SKM-1 treated with dmso at 0.1 percent for 144 hours (cell line): ENCODE data around the gene SLC25A18.

Source experiments
- DNase-seq: peaks from one replicate; lab custom pipeline; 2025; ENCODE audit not compliant: unreplicated experiment; lab: John Stamatoyannopoulos, UW

SLC25A18 gene

DNA sequence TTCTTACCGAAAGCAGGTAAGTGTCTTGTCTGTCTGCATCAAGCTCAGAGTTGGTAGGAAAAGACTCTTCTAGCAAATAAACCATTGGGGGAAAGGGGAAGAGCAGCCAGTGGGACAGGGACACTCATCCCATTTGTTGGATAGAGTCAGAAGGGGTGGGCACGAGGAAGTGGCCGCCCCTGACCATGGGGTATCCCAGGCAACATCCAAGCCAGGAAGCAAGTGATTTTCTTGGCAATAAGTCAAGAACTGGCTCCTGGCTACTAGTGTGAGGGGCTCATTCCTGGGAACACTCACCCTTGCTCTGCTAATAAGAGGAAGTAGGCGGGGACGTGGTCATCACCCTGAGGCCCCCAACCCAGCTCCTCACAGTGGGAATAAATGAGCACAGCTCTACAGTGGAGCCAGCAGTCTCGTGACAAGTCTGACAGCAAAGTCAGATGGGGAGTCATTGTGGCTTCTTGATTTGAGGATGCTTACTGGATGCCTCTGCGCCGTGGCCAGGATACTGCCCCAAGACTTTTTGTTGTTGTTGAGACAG lies 6.7 kb downstream of the SLC25A18 start:
- no peak for DNase-seq

DNA sequence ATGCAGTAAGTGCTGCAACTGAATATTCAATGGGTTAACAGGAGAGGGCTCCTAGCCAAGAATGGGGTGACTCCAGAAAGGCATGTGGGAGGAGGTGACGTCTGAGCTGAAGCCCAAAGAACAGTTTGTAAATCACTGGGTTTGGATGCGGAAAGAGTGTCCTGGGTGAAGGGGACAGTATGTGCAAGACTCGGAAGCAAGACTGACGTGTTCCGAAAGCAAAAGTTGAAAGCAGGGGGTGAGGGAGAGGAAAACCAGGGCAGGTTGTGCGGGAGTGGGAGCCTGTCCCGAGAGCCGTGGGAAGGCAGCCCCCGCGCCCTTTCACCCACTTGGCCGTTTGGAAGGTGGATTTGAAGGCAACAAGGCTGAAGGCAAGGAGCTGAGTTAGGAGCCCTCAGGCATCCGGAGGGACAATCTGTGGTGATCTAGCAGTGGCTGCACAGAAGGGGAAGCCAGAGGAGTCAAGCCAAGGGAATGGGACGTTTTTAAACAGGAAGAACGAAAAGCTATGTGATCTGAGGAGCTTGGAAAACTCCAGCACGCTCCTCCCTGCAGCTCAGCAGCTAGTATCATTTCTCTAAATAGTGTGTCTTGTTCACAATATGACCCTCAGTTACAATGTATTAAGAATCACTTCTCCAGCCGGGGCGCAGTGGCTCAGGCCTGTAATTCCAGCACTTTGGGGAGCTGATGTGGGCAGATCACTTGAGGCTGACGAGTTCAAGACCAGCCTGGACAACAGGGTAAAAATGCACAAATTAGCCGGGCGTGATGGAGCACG lies 7.7 kb downstream of the SLC25A18 start:
- DNase-seq, result no peak

- DNase-seq, result no peak
Observed at GRCh38 chr22:17575151-17575550, 11.9 kb downstream of the SLC25A18 start.

DNA sequence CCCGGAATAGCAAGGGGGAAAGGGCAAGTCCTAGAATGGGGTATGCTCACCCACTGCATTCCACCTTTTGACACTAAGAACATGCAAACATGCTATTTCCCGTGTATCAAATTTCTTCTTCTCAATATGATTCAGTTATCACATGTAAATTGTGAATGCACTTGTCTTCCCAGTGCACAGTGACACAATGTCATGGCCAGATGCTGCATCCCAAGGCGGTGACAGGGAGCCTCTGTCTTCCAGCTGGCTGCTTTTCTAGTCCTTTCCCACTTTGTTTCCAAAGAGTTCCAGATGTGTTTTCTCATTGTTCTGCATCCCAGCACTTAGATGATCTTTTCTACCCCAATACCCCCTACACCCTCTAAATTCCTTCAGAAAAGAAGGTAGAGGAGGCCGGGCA lies 12.4 kb downstream of the SLC25A18 start:
- DNase-seq, result no peak

DNA sequence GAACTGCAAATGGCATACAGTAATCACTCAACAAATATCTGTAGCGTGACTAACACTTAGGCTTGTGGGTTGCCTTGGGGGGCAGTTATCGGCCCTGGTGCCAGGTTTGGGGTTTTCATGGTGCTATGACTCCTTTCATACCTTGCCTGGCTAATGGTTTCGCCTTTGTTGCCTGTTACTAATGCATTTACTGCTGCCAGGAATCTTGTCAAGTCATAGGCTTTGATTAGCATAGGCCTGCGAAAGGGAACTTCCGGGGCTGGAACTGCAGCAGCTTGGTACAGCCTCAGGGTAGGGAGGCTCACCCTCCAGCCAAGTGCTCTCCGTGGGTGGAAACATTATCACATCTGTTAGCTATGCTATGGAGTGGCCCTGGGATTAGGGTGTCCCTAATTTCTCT lies 13.2 kb downstream of the SLC25A18 start:
- no peak for DNase-seq

DNA sequence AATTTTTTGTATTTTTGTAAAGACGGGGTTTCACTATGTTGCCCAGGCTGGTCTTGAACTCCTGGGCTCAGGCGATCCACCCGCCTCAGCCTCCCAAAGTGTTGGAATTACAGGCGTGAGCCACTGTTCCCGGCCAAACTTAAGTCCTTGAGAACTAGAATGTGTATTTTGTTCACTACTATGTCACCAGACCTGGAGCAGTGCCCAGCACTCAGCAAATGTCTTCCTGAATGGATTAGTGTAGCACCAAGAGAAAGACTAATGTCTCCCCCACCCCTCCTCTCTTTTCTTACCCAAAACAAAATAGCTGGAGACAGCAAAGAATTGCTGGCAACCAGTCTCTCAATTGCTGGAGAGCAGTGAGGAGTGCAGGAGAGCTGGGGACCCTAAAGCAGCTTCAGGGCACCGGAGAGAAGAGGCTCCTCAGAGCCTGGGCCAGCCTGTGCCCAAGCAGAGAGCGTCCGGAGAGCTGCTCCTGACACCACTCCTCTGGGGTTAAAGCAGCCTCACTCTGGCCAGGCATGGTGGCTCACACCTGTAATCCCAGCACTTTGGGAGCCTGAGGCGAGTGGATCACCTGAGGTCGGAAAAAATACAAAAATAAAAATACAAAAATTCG lies 14.9 kb downstream of the SLC25A18 start:
- no peak for DNase-seq

GRCh38 chr22:17579535-17579981 lies 16.3 kb downstream of the SLC25A18 start:
- DNase-seq, result no peak

DNA sequence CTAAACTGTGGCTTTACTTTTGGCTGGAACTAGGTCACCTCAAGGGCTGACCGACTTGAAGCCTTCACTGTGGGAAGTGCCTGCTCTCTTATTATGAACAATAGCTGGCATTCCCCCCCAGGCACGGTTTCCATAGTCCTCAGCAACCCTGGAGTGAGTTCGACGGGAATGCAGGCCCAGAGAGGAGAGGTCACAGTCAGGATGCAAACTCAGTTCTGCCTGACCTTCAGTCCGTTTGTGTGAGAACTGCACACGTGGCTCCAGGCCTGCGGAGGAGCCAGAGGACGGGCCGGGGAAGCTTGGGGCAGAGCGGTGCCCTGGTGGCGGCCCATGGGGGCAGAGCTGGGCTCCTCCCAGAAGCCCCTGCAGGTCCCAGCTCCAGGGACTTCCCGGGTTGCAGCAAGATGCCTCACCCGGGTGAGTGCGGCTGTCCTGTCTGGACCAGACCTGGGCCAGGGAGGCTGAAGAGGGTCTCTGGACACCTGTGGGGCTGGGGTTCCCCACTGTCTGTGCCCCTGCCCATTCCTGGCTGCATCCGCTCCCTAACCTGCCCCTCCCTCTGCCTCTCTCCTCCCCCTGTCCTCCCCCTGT lies 17.2 kb downstream of the SLC25A18 start:
- no peak for DNase-seq

DNA sequence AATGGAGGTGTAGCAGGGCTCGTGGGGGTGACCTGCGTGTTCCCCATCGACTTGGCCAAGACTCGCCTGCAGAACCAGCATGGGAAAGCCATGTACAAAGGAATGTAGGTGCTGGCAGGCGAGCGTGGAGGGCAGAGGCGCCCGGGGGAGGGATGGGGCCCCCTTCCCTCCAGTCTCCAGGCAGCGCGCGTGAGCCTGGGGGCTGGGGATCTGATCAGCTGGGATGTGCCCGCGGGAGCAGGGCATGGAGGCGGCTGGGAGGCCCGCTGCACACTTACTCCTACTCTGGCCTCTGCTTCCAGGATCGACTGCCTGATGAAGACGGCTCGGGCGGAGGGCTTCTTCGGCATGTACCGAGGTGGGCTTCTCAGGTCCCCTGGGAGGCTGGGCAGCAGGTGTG lies 17.8 kb downstream of the SLC25A18 start:
- no peak for DNase-seq

GRCh38 chr22:17581631-17582030 lies 18.3 kb downstream of the SLC25A18 start:
- DNase-seq, result no peak

- no peak for DNase-seq
Observed at GRCh38 chr22:17583151-17583550, 19.9 kb downstream of the SLC25A18 start.

GRCh38 chr22:17586831-17587440 lies 23.6 kb downstream of the SLC25A18 start:
- DNase-seq, result no peak

DNA sequence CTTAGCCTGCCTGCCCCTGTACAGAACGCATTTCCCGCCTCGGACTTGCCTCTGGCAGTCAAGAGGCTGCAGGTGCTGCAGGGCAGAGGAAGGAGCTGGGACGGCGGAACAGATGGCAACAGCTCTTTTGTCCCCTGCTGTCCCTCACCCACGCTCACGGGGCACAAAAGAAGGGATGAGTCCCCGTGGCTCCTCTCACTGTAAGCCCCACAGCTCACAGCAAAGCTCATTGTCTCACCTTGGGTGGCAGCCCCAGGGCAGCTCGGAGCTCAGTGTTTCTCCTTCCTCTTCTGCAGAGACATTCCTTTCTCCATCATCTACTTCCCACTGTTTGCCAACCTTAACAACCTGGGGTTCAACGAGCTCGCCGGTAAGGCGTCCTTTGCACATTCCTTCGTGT lies 24.3 kb downstream of the SLC25A18 start:
- no peak for DNase-seq

GRCh38 chr22:17588606-17589005 lies 25.3 kb downstream of the SLC25A18 start:
- no peak for DNase-seq

DNA sequence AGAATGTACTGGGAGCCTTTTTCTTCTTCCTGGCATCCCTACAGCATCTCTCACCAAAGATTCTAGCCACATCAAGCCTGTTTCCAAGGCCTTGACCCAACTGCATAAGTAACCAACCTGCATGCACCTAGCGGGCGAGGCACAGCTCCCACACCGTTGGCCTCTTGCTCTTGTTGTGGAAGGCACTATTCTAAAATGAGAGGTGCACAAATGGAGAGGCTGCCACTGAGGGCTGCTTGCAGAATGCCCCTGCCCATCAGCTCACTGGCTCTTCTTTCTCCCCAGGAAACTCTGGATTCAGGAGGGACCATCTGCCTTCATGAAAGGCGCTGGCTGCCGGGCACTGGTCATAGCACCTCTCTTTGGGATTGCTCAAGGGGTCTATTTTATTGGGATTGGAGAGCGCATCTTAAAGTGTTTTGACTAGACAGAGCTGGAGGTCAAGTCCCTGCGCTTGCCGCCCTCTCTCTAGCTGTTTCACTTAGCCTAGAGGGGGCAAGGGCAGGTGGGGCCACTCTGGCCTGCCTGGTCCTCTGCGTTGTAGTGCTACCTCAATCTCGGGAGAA lies 26.6 kb downstream of the SLC25A18 start:
- no peak for DNase-seq

DNA sequence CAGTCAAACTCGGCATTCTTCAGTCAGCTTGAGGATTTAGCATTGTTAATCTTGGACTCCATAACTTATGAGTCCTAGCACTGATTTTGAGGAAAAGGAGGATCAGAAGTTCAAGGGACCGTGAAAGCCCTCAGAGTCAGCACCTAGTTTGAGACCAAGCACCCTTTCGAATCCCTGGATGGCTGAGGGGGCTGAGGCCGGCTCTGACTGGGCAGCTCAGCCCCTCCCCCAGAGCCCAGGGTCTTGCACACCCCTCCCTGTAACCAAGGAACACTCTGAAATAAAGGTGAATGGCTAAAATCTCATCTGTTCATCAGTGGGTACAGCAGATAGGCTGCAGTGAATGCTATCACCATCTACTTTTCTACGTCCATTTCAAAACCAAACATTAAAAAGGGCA lies 27.3 kb downstream of the SLC25A18 start:
- DNase-seq, result no peak

DNA sequence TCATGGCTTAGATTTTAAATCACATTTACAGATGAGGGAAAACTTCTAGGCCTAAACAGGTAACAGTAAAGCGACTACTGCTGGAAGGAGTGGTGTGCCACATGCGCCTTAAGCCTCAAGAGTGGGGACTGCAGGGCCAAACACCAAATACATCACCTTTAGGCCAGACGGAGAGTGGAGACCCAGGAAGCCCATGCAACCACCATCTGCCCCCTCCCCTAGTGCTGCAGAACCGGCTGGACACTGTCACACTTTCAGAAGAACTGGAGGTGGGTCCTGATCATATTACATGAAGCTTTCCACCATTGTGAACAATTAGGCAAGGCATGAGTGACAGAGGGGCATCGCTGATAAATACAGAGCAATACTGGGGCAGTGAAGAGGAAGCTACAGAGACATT lies 28.9 kb downstream of the SLC25A18 start:
- no peak for DNase-seq

DNA sequence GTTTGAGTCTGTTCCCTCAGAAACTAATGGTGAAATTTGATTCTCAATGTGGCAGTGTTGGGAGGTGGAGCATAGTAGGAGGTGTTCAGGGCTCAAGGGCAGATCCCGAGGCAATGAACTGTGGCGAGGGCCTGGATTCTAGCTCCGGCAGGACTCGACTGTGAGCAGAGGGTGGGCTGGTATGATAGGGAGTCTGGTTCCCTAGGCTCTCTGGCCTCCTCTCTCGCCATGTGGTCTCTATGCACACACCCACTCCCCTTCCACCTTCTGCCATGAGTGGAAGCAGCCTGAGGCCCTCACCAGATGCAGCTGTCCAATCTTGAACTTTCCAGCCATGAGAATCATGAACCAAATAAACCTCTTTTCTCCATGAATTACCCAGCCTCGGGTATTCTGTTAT lies 32.9 kb downstream of the SLC25A18 start:
- DNase-seq, result no peak

DNA sequence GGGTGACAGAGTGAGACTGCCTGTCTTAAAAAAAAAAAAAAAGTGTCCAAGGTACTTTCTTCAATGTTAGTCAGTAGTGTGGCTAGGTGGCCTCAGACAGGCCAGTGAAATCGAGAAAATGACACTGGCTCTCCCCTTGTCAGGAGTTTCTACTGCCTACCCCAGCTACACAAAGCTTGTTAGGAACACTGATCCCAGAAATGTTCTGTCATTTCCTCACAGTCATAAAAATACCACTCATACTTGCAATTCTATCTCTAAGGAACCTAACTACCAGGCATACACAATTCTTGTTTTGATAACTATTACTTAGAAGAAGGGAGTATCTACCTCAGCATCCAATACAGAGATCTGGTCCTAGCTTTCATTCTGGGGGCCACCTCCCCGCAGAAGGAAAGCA lies 33.9 kb downstream of the SLC25A18 start:
- DNase-seq, result no peak

GRCh38 chr22:17598318-17598717 lies 35.0 kb downstream of the SLC25A18 start:
- no peak for DNase-seq

GRCh38 chr22:17601031-17601430 lies 37.7 kb downstream of the SLC25A18 start:
- DNase-seq, result no peak
